Epithelial cell of proximal tubule (primary cell): ENCODE data around the gene CDH18. TPM values are rescaled to one million over a fixed set of nuclear protein-coding genes. Genes with fewer than 3 reads are reported as not detected.

ENCODE experiments used
- DNase-seq: peaks from one replicate; pipeline ENCODE4 v3.0.0-alpha.2; 2011; ENCODE audit warnings: low read depth
- H3K4me3 ChIP-seq: 2 replicates; pipeline ENCODE4 v1.5.1; 2011; ENCODE audit warnings: low read depth, mild to moderate bottlenecking, low read length
- CTCF ChIP-seq: conservative IDR thresholded peaks from 2 replicates; pipeline ENCODE4 v1.5.1; 2012; ENCODE audit warnings: low read depth, mild to moderate bottlenecking, low read length
- total RNA-seq: library from RNA; depleted of rRNA; stranded (reverse); fragments of >200 nt; gene quantifications from 2 replicates; pipeline ENCODE4 v1.2.3, GENCODE V29; 2015

Gene CDH18, protein sequence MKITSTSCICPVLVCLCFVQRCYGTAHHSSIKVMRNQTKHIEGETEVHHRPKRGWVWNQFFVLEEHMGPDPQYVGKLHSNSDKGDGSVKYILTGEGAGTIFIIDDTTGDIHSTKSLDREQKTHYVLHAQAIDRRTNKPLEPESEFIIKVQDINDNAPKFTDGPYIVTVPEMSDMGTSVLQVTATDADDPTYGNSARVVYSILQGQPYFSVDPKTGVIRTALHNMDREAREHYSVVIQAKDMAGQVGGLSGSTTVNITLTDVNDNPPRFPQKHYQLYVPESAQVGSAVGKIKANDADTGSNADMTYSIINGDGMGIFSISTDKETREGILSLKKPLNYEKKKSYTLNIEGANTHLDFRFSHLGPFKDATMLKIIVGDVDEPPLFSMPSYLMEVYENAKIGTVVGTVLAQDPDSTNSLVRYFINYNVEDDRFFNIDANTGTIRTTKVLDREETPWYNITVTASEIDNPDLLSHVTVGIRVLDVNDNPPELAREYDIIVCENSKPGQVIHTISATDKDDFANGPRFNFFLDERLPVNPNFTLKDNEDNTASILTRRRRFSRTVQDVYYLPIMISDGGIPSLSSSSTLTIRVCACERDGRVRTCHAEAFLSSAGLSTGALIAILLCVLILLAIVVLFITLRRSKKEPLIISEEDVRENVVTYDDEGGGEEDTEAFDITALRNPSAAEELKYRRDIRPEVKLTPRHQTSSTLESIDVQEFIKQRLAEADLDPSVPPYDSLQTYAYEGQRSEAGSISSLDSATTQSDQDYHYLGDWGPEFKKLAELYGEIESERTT
- not detected in 2 replicates for total RNA-seq

DNA sequence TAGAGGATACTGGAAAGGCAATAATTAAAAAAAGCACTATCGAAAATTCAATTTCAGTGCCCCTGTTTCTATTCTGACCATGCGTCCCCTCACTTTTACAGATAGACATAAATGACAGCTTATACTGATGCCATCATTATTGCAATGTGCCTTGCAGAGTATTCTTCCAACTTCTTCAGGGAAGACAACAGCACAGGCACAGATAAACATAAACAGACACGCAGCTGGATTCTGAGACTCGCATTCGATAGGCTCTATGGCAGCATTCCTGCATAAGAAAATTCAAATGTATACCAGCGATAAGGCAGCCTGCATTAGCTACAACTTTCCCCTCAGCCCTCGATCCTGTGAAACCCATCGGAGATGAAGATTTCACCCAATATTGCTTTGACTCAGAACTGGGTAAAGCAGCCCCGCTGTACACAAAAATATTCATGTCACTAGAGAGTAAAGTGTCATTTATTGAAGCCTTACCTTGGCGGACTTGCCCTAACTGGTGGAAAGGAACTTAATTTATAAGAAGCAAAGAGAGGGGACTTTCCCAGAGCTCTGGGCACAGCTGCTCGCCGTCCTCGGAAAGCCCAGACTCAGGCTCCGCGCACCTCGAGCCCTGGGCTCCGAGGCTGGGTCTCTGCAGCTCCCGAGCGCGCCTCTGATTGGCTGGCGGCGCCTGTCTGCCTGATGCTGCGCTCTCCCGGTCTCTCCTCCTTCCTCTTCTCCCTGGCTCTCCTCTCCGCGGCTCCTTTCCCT, at the start of gene CDH18:
CDH18 (minus strand) TSS at position 589 of the 750 bp plus-strand sequence. CDS start 149,214 bp downstream, outside the sequence.
- TF ChIP-seq CTCF = no peak
- H3K4me3 ChIP-seq = peak within 1 kb of the TSS; percentile 45
- DNase-seq = no peak

DNA sequence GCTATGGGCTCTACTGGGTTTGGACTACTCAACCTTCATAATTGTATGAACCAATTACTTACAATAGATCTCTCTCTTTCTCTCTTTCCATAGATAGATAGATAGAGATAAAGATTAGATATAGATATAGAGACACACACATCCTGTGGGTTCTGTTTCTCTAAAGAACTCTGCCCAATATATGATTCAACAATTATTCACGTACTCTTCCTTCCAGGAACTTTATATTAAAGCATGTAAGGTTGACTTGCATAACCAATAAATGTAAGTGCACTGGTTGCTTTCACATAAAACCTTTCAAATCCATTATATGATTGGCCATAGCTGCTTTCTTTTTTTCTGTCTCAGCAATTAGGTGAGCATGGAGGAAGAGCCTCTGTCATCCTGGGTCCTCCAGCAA, 46.7 kb upstream of the CDH18 start:
- no peak for DNase-seq
- H3K4me3 ChIP-seq = no peak overlapping the region
- TF ChIP-seq CTCF = no peak

DNA sequence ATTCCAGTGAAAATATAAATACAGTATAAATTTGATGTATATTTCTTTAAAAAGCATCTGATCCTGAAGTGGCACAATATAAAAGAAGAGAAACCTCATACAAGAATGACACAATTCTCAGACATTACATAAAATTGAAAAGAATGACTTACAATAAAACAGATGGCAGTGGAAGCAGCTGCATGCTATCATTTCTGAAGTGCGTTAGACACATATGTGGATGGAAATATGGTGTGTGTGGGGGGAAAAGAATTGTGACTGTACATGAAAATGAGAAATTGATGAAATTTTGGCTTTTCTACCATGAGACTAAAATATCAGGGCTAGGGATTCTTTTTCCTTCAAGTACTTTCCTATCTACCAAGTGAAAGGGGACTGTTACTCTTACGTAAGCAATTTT, 45.9 kb upstream of the CDH18 start:
- no peak for TF ChIP-seq CTCF
- DNase-seq = no peak
- no peak overlapping the region for H3K4me3 ChIP-seq

DNA sequence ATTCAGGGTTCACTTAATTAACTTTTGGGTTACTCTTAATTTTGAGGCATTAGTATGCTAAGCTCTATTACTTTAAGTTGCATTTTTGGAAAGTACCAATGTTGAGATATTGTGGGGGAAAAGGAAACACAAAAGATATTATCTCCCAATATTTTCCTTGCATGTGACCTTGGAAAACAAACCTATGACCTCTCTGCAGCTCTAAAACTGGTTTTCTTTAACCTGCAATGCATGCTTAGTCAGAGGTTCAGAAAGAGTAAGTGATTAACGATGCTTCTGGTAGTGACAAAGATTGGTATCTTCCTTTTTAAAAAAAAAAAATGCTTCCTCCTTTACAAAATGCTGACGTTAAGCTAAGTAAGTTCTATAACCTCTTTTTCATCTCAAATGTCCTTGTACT, 44.9 kb upstream of the CDH18 start:
- no peak overlapping the region for H3K4me3 ChIP-seq
- DNase-seq = no peak
- TF ChIP-seq CTCF = no peak

DNA sequence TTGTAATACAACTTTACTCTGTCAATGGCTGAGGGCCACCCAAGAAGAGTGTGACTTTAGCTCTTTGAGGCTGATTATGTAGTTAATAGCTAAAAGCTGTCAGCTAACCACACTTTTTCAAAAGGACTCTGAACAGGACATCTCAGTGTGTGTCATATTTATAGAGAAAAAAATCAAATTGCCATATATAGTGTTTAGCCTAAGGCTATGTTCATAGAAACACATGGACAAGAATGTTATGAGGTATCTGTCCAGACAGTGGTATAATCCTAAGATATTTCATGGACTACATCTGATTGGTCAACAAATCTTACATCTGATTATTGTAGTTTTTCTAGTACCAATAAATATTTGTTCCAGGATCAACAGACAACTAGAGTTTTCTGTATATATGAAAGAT, 42.1 kb upstream of the CDH18 start:
- DNase-seq = no peak
- TF ChIP-seq CTCF = no peak
- no peak overlapping the region for H3K4me3 ChIP-seq

GRCh38 chr5:20029266-20029665, 41.3 kb upstream of the CDH18 start:
- no peak overlapping the region for H3K4me3 ChIP-seq
- no peak for TF ChIP-seq CTCF
- no peak for DNase-seq
